Stimulated activated CD8-positive, alpha-beta memory T cell treated with anti-CD3 and anti-CD28 coated beads, Interleukin-15, amount 100 ng/mL, for 4 hours (primary cell): ENCODE data around the gene IRX1.

Experiments used
- DNase-seq, 2 donors: peaks; one replicate each; pipeline ENCODE4 v3.0.0-alpha.2; 2020; ENCODE audit warnings: low read depth in 2 of 2

IRX1 gene

GRCh38 chr5:3595006-3595961, at the start of gene IRX1:
Gene IRX1 (plus strand): TSS chr5:3595832. CDS start chr5:3596106, 274 bp downstream.
- DNase-seq = no peak

GRCh38 chr5:3546028-3546427, 49.6 kb upstream of the IRX1 start:
- DNase-seq = no peak

- DNase-seq = no peak
These were observed 31.5 kb upstream of the IRX1 start for GRCh38 chr5:3564116-3564515.

- no peak for DNase-seq
These were observed 30.7 kb upstream of the IRX1 start for GRCh38 chr5:3564827-3565518.

- DNase-seq = no peak
These were observed 10.7 kb upstream of the IRX1 start for GRCh38 chr5:3584724-3585531.

GRCh38 chr5:3590161-3590966, 5.3 kb upstream of the IRX1 start:
- no peak for DNase-seq

GRCh38 chr5:3590967-3591900, 4.4 kb upstream of the IRX1 start:
- DNase-seq = no peak

- no peak for DNase-seq
These were observed 3.3 kb upstream of the IRX1 start for GRCh38 chr5:3592298-3592697.

- no peak for DNase-seq
These were observed 1.7 kb upstream of the IRX1 start for GRCh38 chr5:3593771-3594509.

- no peak for DNase-seq
These were observed 1.1 kb upstream of the IRX1 start for GRCh38 chr5:3594510-3595005.

GRCh38 chr5:3596261-3596825, 711 bp downstream of the IRX1 start:
- DNase-seq = no peak

- no peak for DNase-seq
These were observed 1.2 kb downstream of the IRX1 start for GRCh38 chr5:3596857-3597166.

GRCh38 chr5:3597167-3598007, 1.8 kb downstream of the IRX1 start:
- DNase-seq = no peak

GRCh38 chr5:3598207-3598606, 2.6 kb downstream of the IRX1 start:
- no peak for DNase-seq

GRCh38 chr5:3598769-3599211, 3.2 kb downstream of the IRX1 start:
- DNase-seq = no peak

GRCh38 chr5:3599226-3600105, 3.8 kb downstream of the IRX1 start:
- no peak for DNase-seq
